Skeletal muscle cell (primary cell): ENCODE results near the gene TTYH3.
"Not testable (repeated sequence)": the region's sequence is repeated elsewhere in the genome, so short reads cannot be mapped to it uniquely, and the experiment has no call there.

Experiments used
- DNase-seq: peaks from one replicate; pipeline ENCODE4 v3.0.0-alpha.2; 2010; ENCODE audit warnings: low read depth
- H3K4me3 ChIP-seq: 2 replicates; pipeline ENCODE4 v1.5.1; 2011; ENCODE audit warnings: low read depth, mild to moderate bottlenecking, control low read depth, low read length, moderate library complexity

TTYH3 gene

DNA sequence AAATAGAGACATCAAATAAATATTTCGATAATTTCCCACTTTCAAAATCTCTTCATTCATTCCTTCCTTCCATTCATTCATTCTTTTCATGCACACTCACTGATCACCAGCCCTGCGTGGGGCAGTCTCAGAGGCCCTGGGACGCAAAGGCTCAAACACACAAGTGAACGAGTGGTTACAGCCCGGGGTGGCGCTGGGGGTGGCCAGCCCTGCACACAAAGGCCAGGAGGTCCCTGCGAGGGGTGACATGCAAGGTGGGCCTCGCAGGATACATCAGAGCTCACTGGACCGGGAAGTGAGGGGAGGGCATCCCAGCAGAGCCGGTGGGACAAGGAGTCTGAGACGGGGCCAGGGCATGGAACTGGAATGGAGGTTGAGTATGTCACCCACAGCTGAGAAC lies 29.9 kb upstream of the TTYH3 start:
- no peak overlapping the region for H3K4me3 ChIP-seq
- DNase-seq: no peak

DNA sequence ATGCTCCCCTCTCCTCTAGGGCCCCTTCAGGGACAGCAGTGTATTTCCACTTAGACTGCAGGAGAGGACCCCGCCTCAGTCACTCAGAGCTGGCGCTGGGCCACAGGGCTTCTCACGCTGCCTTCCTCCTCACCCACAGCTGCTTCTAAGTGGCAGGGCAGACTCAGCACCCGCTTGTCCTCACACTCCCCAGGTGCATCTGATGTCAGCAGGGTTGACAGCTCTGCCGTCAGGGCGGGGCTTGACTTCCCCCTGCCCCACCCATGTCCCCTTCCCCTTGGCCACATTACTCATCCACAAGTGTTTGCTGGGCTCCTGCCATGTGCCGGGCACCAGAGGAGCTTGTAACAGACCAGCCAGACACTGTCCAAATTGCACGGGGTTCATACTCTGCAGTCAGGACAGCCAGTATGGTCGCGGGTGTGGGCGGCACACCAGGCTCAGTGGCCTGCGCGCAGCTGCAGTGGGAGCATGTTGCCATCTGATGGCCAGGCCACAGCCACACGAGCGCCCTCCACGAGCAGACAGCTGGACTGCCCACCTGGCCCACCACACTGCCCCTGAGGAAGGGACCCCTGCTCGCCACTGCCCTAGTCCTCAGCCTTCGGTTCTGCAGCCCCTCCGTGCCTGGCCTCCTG lies 29.3 kb upstream of the TTYH3 start:
- H3K4me3 ChIP-seq: no peak overlapping the region
- no peak for DNase-seq

DNA sequence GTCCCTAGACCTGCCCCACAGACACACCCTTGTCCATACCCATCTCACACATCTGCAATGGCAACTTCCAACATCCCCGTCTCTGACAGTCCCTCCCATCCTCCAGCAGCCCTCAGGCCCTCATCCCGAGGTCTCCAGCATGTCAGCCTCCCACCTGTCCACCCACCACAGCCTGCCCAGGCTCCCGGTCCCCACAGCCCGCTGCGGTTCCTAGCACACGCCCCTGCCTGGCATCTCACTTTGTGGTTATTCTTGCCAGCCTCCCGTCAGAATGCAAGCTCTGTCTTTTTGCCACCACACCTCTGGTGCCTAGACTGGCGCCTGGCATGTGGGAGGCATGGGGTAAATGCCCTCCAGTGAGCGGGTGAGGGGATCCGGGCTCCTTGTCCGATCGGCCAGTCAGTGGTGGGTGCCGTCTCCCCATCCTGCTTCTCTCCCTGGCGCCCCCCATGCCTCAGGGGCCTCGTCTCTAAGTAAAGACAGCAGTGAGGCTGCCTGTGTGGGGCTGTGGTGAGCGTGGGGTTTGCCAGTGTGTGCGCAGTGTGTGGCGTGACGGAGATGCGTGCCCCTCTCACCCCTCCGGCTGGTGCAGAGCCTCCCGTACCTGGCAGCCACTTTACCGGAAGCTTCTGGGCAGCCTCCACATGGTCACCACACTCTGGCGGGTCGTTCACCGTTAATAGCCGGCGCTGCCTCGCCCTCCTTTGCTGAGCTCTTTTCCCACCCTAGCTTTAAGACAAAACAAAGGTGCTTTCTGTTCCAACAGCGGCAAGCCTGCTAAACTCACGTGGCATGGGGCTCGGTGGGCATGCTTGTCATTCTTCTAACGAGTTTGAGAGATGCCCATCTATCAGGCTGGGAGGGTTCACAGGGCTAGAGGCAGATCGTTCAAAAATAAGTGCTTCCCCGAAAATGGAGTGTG lies 28.5 kb upstream of the TTYH3 start:
- no peak for DNase-seq
- no peak overlapping the region for H3K4me3 ChIP-seq

- no peak for DNase-seq
- H3K4me3 ChIP-seq: no peak overlapping the region
These were observed 27.1 kb upstream of the TTYH3 start for GRCh38 chr7:2604608-2605174.

DNA sequence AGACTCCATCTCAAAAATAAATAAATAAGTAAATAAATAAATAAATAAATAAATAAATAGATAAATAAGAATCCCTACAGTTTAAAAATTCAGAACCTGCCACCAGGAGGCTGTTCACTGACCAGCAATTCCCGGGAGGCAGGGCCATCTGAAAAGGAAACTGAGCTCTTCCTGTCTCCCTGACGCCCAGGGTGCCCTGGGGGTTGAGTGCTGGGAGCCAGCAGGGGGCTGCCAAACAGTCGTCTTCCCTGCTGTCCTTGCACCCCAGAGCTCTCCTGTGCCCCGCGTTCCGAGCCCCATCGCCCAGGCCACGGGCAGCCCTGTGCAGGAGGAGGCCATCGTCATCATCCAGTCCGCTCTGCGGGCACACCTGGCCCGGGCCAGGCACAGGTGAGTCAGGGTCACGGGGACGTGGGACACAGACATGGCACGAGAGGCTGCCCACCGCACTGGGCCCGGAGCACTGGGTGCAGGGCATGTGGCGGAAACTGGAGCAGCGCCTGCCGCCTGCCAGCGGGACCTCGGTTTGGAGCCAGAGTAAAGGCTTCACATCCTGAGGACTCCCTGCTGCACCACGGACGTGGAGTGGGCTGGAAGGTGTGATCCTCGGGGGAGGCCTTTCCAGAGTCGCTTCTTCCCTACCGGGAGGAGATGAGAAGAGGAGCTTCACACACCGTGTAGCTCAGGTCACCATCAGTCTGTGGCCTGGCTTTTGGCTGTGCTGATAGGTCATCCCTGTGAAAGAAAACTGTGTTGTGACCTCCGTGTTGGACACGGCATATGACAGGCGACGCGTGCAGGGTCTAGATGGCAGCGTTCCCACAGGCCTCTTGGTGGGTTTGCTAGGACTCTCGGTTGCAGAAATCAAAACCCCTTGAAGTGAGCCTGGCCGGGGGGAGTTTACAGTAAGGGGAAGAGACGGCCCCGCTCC lies 25.9 kb upstream of the TTYH3 start:
- no peak for DNase-seq
- H3K4me3 ChIP-seq: no peak overlapping the region

DNA sequence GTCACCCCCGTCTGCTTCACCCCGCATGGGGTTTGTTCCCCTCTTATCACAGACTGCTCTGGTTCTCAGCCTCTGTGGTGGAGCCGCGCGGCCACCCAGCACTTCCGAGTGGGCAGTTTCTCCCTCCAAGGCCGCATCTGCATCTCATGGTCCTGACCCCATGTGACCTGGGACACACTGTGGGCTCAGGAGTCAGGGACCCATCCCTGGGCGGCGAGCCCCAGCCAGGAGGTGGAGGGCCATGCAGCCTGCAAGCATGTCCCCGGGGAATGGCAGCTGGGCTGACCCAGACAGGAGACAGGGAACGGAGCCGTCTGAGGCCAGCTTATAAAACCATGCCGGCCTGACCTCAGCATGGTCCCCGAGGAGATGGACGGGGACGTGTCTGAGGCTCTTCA lies 25.2 kb upstream of the TTYH3 start:
- H3K4me3 ChIP-seq: no peak overlapping the region
- no peak for DNase-seq

- no peak for DNase-seq
- H3K4me3 ChIP-seq: no peak overlapping the region
These were observed 24.5 kb upstream of the TTYH3 start for GRCh38 chr7:2607122-2607922.

- no peak overlapping the region for H3K4me3 ChIP-seq
- DNase-seq: no peak
These were observed 23.6 kb upstream of the TTYH3 start for GRCh38 chr7:2607923-2608904.

DNA sequence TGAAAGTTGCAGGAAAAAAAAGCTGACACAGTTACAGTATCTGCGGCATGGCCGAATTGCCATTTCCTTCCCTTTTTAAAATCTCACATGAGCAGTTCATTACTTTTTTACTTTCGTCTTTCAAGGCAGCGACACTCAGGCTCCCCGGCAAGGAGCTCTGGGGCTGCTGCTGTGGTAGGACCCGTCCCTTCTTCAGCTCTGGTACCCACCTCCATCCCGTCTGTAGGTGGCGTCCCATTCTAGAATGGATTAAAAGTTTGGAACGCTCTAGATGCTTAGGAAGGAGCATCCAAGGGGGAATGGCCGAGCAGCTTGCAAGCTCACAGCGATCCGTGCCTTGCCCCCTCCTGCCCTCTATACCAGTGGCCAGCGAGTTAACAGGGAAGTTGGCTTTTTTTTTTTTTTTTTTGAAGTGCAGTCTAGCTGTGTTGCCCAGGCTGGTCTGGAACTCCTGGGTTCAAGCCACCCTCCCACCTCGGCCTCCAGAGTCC lies 22.8 kb upstream of the TTYH3 start:
- H3K4me3 ChIP-seq: no peak overlapping the region
- DNase-seq: no peak

- not testable (repeated sequence) for H3K4me3 ChIP-seq, DNase-seq
These were observed 22.1 kb upstream of the TTYH3 start for GRCh38 chr7:2609646-2610045.

DNA sequence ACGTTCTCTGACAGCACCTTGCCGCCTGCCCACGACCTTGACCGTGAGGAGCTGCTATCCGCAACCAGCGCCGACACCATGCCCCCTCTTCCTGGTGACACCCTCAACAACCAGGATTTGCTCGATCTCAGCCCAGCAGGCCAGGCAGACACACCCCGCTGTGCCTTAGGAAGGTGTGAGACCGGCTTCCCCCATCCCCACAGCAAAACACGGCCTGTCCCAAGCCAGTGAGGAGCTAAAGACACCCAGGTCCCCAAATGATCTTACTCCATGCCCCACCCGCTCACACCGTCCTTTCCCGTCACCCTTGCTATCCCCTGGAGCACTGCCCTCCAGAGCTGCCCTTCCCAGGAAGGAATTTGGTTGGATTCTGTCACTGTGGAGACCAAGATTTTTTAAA lies 21.3 kb upstream of the TTYH3 start:
- H3K4me3 ChIP-seq: no peak overlapping the region
- no peak for DNase-seq

DNA sequence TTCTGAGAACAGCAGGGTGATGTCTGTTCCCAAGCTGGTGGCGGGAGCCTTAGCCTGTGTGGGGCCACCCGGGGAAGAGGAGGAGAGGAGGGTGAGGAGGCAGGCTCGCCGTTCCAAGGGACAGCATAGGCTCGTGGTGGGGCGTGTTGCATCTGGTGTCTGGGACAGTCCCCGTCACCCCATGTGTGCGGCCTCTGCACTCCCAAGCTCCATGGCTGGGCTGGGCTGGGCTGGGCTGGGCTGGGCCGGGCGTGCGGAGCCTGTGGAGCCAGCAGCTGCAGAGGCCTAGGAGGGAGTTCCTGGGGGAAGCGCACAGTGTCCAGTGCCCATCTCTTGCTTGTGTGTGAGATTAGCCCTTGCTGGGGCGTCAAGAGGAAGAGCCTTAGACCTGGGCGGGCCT lies 20.9 kb upstream of the TTYH3 start:
- H3K4me3 ChIP-seq: no peak overlapping the region
- no peak for DNase-seq

DNA sequence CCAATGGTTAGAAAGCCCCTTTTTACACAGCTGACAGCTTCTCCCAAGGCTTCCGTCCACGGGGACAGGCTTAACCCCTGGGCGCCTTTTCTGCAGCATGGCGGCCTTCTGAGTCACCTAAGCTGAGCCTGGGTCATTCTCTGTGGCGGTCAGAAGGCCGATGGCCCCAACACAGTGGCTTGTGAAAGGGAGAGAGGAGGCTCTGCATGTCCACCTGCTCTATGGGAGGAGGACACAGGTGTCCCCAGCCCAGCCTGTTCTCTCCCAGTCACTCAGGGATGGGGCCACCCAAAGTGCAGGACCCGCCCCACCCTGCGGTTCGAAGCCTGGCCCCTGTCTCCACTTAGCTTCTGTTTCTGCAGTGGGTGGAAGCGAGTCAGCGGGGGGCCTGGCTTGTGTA lies 20.4 kb upstream of the TTYH3 start:
- DNase-seq: no peak
- no peak overlapping the region for H3K4me3 ChIP-seq

GRCh38 chr7:2611922-2612321 lies 19.9 kb upstream of the TTYH3 start:
- no peak for DNase-seq

GRCh38 chr7:2612445-2613097 lies 19.2 kb upstream of the TTYH3 start:
- no peak for DNase-seq

More at GRCh38 chr7:2611922-2612321, 19.9 kb upstream of the TTYH3 start:
- H3K4me3 ChIP-seq: no peak overlapping the region

DNA sequence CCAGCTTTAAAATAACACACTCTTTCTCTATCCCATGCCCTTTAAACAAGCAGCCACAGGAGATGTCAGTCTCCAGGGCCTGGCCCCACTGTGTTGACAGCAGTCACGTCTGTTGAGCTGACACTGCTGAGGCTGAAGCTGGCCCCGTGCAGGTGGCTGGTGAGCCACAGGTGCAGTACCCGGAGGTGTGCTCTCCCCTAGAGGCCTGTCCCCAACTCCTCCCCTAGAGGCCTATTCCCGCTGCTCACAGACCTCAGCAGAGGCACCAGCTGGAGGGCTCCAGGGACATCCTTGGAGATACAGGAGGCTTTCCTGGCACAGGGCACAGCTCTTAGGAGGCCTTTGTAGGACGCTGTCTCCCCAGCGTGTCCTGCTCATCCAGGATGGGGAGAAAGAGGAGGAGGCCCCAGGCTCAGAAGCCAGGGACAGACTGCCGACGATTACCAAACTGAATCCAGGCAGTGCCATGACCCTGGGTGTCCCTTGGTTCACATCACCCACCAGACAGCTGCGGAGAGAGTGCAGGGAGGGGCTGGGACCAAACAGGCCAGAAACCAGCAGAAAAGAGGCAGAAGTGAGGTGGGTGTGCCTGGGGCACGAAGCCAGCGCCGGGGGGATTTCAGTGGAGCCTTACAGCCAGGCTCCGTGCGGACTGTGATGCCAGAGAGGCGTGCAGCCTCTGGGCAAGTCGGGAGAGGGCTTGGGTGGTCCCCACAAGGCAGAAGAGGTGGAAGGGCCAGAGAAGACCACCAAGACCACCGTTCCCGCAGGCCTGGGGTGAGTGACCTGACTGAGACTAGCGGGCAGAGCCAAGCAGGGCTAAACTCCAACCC lies 18.5 kb upstream of the TTYH3 start:
- no peak for DNase-seq
- H3K4me3 ChIP-seq: no peak overlapping the region

More at GRCh38 chr7:2612445-2613097, 19.2 kb upstream of the TTYH3 start:
- no peak overlapping the region for H3K4me3 ChIP-seq
